ENCODE measurements around the gene VSNL1. TPM values are rescaled to one million over a fixed set of nuclear protein-coding genes. Genes with fewer than 3 reads are reported as not detected.

Gene VSNL1
- total RNA-seq, 4 donors from 2014 or later = 0.65 TPM; not detected in 3

DNA sequence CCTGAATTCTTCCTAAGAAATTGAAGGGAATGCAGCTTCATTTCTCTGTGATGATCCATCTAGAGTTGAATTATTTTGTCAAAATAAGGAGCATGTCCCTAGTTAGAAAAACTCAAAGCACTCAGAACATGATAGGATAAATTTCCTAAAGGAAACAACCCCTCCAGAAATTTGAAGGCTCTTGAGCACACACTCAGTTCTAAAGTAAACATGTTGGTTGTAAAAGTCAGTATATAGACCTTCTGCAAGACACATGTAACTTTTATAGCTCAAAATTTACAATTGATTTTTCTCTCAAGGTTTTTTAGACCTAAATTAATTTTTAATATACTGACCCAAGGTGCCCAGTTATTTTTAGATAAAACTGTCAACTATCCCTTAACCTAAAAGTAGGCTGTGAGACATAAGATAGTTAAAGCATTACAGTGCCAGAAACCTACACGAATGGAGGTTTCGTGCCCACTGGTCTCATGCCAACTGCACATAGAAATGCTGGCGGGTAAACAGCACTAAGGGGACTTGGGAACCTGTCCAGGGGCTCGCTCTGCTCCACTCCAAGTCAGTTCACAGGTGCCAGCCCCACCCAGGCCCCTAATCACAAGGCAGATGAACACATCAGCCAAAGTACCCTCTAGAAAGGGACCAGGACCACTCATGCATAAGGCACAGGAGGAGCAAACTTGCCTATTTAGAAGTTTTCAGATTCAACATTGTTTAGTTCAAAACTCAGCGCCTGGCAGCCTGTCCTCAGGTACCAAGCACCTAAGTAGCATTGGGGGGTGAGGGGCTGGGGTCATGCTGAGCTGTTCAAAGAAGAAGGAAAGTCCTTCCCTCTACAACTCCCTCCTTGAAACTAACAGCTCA, 106.6 kb downstream of the VSNL1 start:
- ATAC-seq (ENCODE audit: low FRiP score) (no peak), DNase-seq (ENCODE audit: low spot score) (no peak)
- TF ChIP-seq CTCF (IDR thresholded peaks at IDR 0.05) = no peak

DNA sequence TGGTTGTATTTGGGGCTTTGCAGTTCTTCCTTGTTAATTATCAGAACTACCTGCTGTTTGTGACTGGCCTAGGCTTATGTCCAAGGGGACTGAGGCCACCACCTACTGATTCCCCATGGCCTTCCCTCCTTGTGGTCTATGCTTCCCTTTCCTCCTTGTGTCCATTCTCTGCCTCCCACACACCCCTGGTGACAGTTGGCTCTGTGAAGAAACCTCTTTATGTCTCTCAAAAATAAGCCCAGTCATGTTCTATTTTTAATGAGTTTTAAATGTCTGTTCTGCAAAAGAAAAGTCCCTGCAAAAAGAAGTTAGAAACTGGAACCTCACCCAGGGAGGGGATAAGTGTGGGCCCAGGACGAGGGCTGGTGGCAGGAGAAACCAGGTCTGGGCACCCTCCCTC, 108.1 kb downstream of the VSNL1 start:
- no peak for DNase-seq (ENCODE audit: low spot score)
- ATAC-seq (ENCODE audit: low FRiP score) = no peak
- TF ChIP-seq CTCF (IDR thresholded peaks at IDR 0.05) = no peak

DNA sequence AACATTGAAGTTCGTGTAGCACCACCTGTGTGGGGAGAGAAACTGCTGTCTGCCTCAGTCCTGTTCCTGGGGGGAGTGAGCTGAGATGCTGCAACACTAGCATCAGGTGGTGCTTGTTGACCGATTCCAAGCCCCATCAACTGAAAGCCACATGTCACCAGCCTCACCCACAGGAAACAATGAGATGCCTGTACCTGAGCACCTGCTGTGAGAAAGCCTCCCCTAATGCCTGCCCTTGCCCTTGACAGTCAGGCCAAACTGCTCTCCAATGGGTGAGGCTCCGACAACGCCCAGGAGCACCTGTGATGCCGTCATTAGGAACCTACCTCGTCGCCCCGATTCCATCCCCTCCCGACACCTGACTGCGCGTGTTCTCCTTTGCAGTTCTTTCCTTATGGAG, 108.5 kb downstream of the VSNL1 start:
- DNase-seq (ENCODE audit: low spot score) (no peak), ATAC-seq (ENCODE audit: low FRiP score) (no peak)
- TF ChIP-seq CTCF (IDR thresholded peaks at IDR 0.05) = no peak

DNA sequence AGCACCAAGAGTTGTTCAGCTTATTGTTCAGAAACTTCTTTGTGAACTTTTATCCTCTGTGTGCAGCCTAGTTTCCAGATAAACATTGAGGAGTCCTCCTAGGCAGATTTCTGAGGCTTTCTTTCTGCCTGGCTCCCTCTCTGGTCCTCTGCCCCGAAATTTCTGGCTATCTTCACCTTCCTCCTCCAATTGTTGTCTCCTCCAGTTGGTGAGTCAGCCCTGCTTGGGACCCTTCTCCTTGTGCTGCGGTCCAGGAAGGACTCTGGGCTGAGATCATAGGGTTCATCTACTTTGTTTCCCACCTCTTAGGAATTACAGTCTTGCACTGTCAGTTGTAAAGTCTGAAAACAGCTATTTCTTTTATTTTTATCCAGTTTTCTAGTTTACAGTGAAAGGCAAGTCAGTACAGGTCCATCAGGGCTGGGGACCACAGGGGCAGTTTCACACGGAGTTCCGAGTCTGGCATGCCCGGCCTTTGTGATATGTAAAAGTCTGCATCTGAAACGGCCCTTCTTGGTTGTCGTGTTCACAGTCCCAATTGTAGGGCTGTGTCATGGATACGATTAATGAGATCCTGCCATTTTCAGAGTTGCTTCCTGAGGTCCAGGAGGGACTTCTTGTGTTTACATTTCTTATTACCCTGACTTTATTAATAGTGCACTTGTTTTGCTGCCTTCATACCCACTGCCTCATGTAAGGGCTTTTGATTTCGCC, 112.3 kb downstream of the VSNL1 start:
- TF ChIP-seq CTCF (IDR thresholded peaks at IDR 0.05) = no peak
- ATAC-seq (ENCODE audit: low FRiP score) (no peak), DNase-seq (ENCODE audit: low spot score) (no peak)

DNA sequence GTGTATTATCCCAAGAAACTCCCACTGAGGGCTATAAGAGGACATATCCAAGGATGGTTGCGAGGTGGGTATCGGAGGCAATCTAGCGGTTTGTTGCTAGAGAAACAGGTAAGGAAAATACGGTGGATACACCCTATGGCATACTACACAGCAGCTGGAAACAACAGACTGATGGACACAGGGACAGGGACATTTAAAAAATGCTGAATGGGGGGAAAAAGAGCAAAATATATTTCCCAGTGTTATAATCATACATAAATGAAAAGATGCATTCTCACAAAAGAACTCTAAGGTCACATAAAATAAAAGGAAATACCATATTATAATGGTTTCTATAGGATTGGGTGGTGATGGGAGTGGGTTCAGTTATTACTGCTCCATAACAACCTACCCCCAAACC, 117.3 kb downstream of the VSNL1 start:
- TF ChIP-seq CTCF (IDR thresholded peaks at IDR 0.05) = no peak
- ATAC-seq (ENCODE audit: low FRiP score) = no peak
- no peak for DNase-seq (ENCODE audit: low spot score)

DNA sequence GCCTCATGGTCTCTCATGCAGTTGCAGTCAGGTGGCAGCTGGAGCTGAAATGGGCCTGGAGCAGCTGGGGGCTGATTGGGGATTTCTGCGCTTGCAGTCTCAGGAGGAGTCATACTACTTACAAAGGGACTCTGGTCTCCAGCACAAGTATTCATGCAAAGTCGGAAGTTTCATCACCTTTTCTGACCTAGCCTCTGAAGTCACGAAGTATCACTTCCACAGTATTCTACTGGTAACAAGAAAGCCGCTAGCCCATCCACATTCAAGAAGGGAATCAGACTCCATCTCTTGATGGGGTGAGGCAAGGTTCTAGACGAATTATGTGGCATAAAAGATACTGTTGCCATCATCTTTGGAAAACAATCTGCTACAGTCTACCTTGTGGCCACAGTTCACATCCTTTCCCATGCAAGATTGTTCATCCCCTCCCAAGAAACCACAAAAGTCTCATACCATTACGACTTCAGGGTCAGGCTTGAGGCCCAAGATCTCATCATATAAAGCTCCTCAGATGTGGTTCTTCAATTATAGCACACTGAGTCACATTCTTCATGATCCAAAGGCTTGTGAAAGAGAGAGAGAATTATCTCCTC, 117.9 kb downstream of the VSNL1 start:
- no peak for TF ChIP-seq CTCF (IDR thresholded peaks at IDR 0.05)
- no peak for DNase-seq (ENCODE audit: low spot score)
- no peak for ATAC-seq (ENCODE audit: low FRiP score)
